Gastroesophageal sphincter (tissue), 4 donors: ENCODE results near the gene CDC42BPA. TPM values are rescaled to one million over a fixed set of nuclear protein-coding genes. Genes with fewer than 3 reads are reported as not detected.
"Not testable (repeated sequence)": the region's sequence is repeated elsewhere in the genome, so short reads cannot be mapped to it uniquely, and the experiment has no call there.

ENCODE experiments used
- ATAC-seq: fragments of 150-250 bp; one replicate; pipeline ENCODE4 v1.9.1; 2016; ENCODE audit warnings: mild to moderate bottlenecking, moderate library complexity
- H3K27ac ChIP-seq, 4 donors: fragments of 200-600 bp; sonication (generic) in 3 of 4; 1 replicate in 3 of 4; 2 replicates in 1 of 4; pipeline ENCODE4 v1.5.1; 2016 to 2019
- H3K27me3 ChIP-seq: fragments of 200-600 bp; sonication (generic); one replicate; pipeline ENCODE4 v1.5.1; 2019
- H3K36me3 ChIP-seq, 2 donors: fragments of 200-600 bp; sonication (generic); one replicate each; pipeline ENCODE4 v1.5.1; 2019; ENCODE audit warnings: control low read depth in 1 of 2
- H3K4me1 ChIP-seq, 3 donors: fragments of 200-600 bp; sonication (generic); 1 replicate in 2 of 3; 2 replicates in 1 of 3; pipeline ENCODE4 v1.5.1; 2016 to 2019; ENCODE audit warnings: control low read depth in 2 of 3
- H3K4me3 ChIP-seq, 2 donors: fragments of 200-600 bp; sonication (generic); one replicate each; pipeline ENCODE4 v1.5.1; 2019; ENCODE audit warnings: mild to moderate bottlenecking in 1 of 2, moderate library complexity in 1 of 2
- H3K9me3 ChIP-seq, 3 donors: fragments of 200-600 bp; sonication (generic); one replicate each; pipeline ENCODE4 v1.5.1; 2017 to 2019; ENCODE audit warnings: control low read depth in 2 of 3
- CTCF ChIP-seq, 4 experiments: fragments of 200-600 bp in 2 of 4; fragments of 450-650 bp in 2 of 4; sonication (generic) in 1 of 4; IDR thresholded peaks; one replicate each; pipeline ENCODE4 v1.5.1; 2017 to 2019; ENCODE audit warnings: antibody characterized with exemption in 4 of 4, mild to moderate bottlenecking in 2 of 4, moderate library complexity in 2 of 4
- EP300 ChIP-seq: sonication (generic); formaldehyde crosslinking; IDR thresholded peaks from one replicate; pipeline ENCODE4 v1.6.1; 2017; ENCODE audit warnings: antibody characterized with exemption, mild to moderate bottlenecking
- POLR2A ChIP-seq, 2 donors: fragments of 450-650 bp; IDR thresholded peaks; one replicate each; pipeline ENCODE4 v1.6.1; 2017; ENCODE audit warnings: antibody characterized with exemption in 2 of 2, mild to moderate bottlenecking in 2 of 2, moderate library complexity in 1 of 2
- POLR2AphosphoS5 ChIP-seq: sonication (generic); formaldehyde crosslinking; IDR thresholded peaks from one replicate; pipeline ENCODE4 v1.6.1; 2017; ENCODE audit warnings: antibody characterized with exemption
- WGBS, 2 donors: methylation state at CpG; one replicate each; pipeline ENCODE4 v1.1.5; 2018; ENCODE audit warnings: low coverage in 1 of 2; 5-methylcytosine and 5-hydroxymethylcytosine counted together
- total RNA-seq, 4 donors: library from RNA; depleted of rRNA; stranded (reverse); fragments of >200 nt; gene quantifications; one replicate each; pipeline ENCODE4 v1.1.0, GENCODE V29; 2016

CDC42BPA gene
- total RNA-seq, 4 donors from 2014 or later: 60.7 to 92.1 (median 74.1) TPM

GRCh38 chr1:227112538-227112937 is 205.8 kb downstream of the CDC42BPA start:
- Histone ChIP-seq H3K4me1 (no peaks in the 10 kb centered on the region), H3K27ac (no peak overlapping the region), H3K9me3 (no peaks in the 10 kb centered on the region), H3K36me3 (peaks cover 0 to 25% of the 10 kb centered on the region in 2 donors), H3K4me3 (no peak overlapping the region), H3K27me3 (no peaks in the 10 kb centered on the region)
- WGBS, 2 donors: 95 to 100% methylated on average over 2 to 6 of the region's 6 CpGs
- TF ChIP-seq POLR2AphosphoS5 (no peak), POLR2A (IDR thresholded peaks at IDR 0.05) (no peak), EP300 (no peak), CTCF (IDR thresholded peaks at IDR 0.05) (no peak)
- no peak for ATAC-seq

GRCh38 chr1:227111782-227112181 is 206.5 kb downstream of the CDC42BPA start:
- 94 to 100% methylated on average over 2 of the region's 2 CpGs for whole genome bisulfite sequencing, 2 donors
- no peaks in the 10 kb centered on the region for H3K4me1 ChIP-seq
- no peak for TF ChIP-seq POLR2AphosphoS5
- no peaks in the 10 kb centered on the region for H3K9me3 ChIP-seq
- ATAC-seq: no peak
- no peak overlapping the region for H3K27ac ChIP-seq
- H3K27me3 ChIP-seq: no peaks in the 10 kb centered on the region
- peaks cover 0 to 32% of the 10 kb centered on the region in 2 donors for H3K36me3 ChIP-seq
- H3K4me3 ChIP-seq: no peak overlapping the region

- not testable (repeated sequence) for ATAC-seq, H3K4me3 ChIP-seq, H3K4me1 ChIP-seq, H3K27me3 ChIP-seq, H3K27ac ChIP-seq, H3K9me3 ChIP-seq
- 100% methylated on average over 3 of the region's 3 CpGs for WGBS, 2 donors
- H3K36me3 ChIP-seq: peaks cover 0 to 22% of the 10 kb centered on the region in 2 donors
Observed at GRCh38 chr1:227105291-227105690, 213.0 kb downstream of the CDC42BPA start.

- Histone ChIP-seq H3K27ac (no peak overlapping the region), H3K4me1 (no peaks in the 10 kb centered on the region), H3K36me3 (peaks cover 3 to 37% of the 10 kb centered on the region in 2 donors), H3K9me3 (no peaks in the 10 kb centered on the region), H3K4me3 (no peak overlapping the region), H3K27me3 (no peaks in the 10 kb centered on the region)
- WGBS, 2 donors: 85 to 90% methylated on average over 5 of the region's 5 CpGs
- TF ChIP-seq CTCF (IDR thresholded peaks at IDR 0.05) (no peak), POLR2A (IDR thresholded peaks at IDR 0.05) (no peak), EP300 (no peak), POLR2AphosphoS5 (no peak)
- ATAC-seq: no peak
Observed at GRCh38 chr1:227102056-227102455, 216.2 kb downstream of the CDC42BPA start.

- WGBS, 2 donors: 100% methylated on average over 1 to 2 of the region's 2 CpGs
- no peak overlapping the region for H3K4me3 ChIP-seq
- H3K27me3 ChIP-seq: no peaks in the 10 kb centered on the region
- no peaks in the 10 kb centered on the region for H3K9me3 ChIP-seq
- H3K4me1 ChIP-seq: no peaks in the 10 kb centered on the region
- peaks cover 0 to 41% of the 10 kb centered on the region in 2 donors for H3K36me3 ChIP-seq
- TF ChIP-seq CTCF (IDR thresholded peaks at IDR 0.05) (no peak), EP300 (no peak)
- no peak overlapping the region for H3K27ac ChIP-seq
- ATAC-seq: no peak
Observed at GRCh38 chr1:227094249-227094966, 223.9 kb downstream of the CDC42BPA start.

GRCh38 chr1:227093309-227093708 is 225.0 kb downstream of the CDC42BPA start:
- WGBS, 2 donors: 92 to 100% methylated on average over 1 of the region's 1 CpG
- Histone ChIP-seq H3K4me1 (no peaks in the 10 kb centered on the region), H3K4me3 (no peak overlapping the region), H3K27me3 (no peaks in the 10 kb centered on the region), H3K36me3 (peaks cover 0 to 30% of the 10 kb centered on the region in 2 donors), H3K9me3 (no peaks in the 10 kb centered on the region), H3K27ac (no peak overlapping the region)
- TF ChIP-seq CTCF (IDR thresholded peaks at IDR 0.05): no peak
- TF ChIP-seq EP300: no peak
- TF ChIP-seq POLR2A (IDR thresholded peaks at IDR 0.05): no peak
- TF ChIP-seq POLR2AphosphoS5: no peak
- no peak for ATAC-seq
